Tibial artery (tissue), 4 donors: Measurements from ENCODE around the gene LGALS8.

Experiments used
- DNase-seq, 2 donors: peaks; one replicate each; pipeline ENCODE4 v3.0.0-alpha.2; 2019
- H3K27ac ChIP-seq, 2 donors: fragments of 200-600 bp; sonication (generic) in 1 of 2; 1 replicate in 1 of 2; 2 replicates in 1 of 2; pipeline ENCODE4 v1.5.1; 2018 to 2019; ENCODE audit warnings: mild to moderate bottlenecking in 1 of 2
- H3K27me3 ChIP-seq, 2 donors: fragments of 200-600 bp; sonication (generic) in 1 of 2; one replicate each; pipeline versions ENCODE4 v1.5.1 to v1.6.0; 2016 to 2019
- H3K36me3 ChIP-seq, 3 donors: fragments of 200-600 bp; sonication (generic) in 2 of 3; one replicate each; pipeline ENCODE4 v1.5.1; 2016 to 2019; ENCODE audit warnings: mild to moderate bottlenecking in 2 of 3
- H3K4me1 ChIP-seq, 4 donors: fragments of 200-600 bp; sonication (generic) in 2 of 4; 1 replicate in 3 of 4; 2 replicates in 1 of 4; pipeline ENCODE4 v1.5.1; 2016 to 2019
- H3K4me3 ChIP-seq, 2 donors: fragments of 200-600 bp; sonication (generic) in 1 of 2; 1 replicate in 1 of 2; 2 replicates in 1 of 2; pipeline ENCODE4 v1.5.1; 2018 to 2019; ENCODE audit warnings: mild to moderate bottlenecking in 2 of 2
- H3K9me3 ChIP-seq, 3 donors: fragments of 200-600 bp; sonication (generic) in 1 of 3; one replicate each; pipeline ENCODE4 v1.5.1; 2016 to 2019
- CTCF ChIP-seq, 2 experiments: fragments of 200-600 bp in 1 of 2; fragments of 450-650 bp in 1 of 2; IDR thresholded peaks; one replicate each; pipeline ENCODE4 v1.5.1; 2017 to 2019; ENCODE audit warnings: antibody characterized with exemption in 2 of 2, mild to moderate bottlenecking in 1 of 2, moderate library complexity in 1 of 2
- intact Hi-C: fragments of 100-400 bp; cut with DNase I; formaldehyde crosslinking; loops from one replicate; pipeline ENCODE4 v1.15.0; 2023; ENCODE audit warnings: low total_unique reads

The LGALS8 gene

GRCh38 chr1:236507022-236507700 lies 16.6 kb upstream of the LGALS8 start:
- DNase-seq, result no peak
- Histone ChIP-seq H3K4me3 (no peak overlapping the region), H3K9me3 (no peaks in the 10 kb centered on the region), H3K36me3 (no peaks in the 10 kb centered on the region), H3K27me3 (no peaks in the 10 kb centered on the region), H3K4me1 (peaks cover 0 to 21% (median 3%) of the 10 kb centered on the region in 4 donors), H3K27ac (no peak overlapping the region)
- no peak for TF ChIP-seq CTCF (IDR thresholded peaks at IDR 0.05)
- intact Hi-C loops, result no loop called here

GRCh38 chr1:236508593-236509027 lies 15.2 kb upstream of the LGALS8 start:
- TF ChIP-seq CTCF (IDR thresholded peaks at IDR 0.05), result no peak
- no peaks in the 10 kb centered on the region for H3K27me3 ChIP-seq
- H3K4me3 ChIP-seq, result no peak overlapping the region
- H3K4me1 ChIP-seq, result peaks cover 0 to 10% (median 0%) of the 10 kb centered on the region in 4 donors
- no peaks in the 10 kb centered on the region for H3K36me3 ChIP-seq
- H3K27ac ChIP-seq, result no peak overlapping the region
- H3K9me3 ChIP-seq, result no peaks in the 10 kb centered on the region
- intact Hi-C loops, result no loop called here
- DNase-seq, result no peak

DNA sequence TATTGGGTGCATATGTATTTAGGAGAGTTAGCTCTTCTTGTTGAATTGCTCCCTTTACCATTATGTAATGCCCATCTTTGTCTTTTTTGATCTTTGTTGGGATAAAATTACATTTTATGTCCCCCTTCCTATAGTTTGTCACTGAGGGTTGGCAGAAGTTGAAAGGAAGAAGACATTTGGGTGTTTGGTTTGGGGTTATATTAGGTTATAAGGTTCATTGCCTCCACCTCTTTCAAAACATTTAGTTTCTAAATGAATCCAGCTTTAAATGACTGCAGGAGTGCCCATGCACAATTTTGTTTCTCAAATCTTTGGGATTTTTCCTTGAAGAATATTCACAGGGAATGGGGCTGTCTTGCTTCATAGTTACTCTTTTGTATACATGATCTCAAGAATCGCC lies 14.6 kb upstream of the LGALS8 start:
- TF ChIP-seq CTCF (IDR thresholded peaks at IDR 0.05), result no peak
- intact Hi-C loops, result no loop called here
- H3K9me3 ChIP-seq, result no peaks in the 10 kb centered on the region
- no peak overlapping the region for H3K4me3 ChIP-seq
- peaks cover 0 to 10% (median 0%) of the 10 kb centered on the region in 4 donors for H3K4me1 ChIP-seq
- H3K36me3 ChIP-seq, result no peaks in the 10 kb centered on the region
- no peak overlapping the region for H3K27ac ChIP-seq
- H3K27me3 ChIP-seq, result no peaks in the 10 kb centered on the region
- no peak for DNase-seq

GRCh38 chr1:236509647-236510401 lies 14.0 kb upstream of the LGALS8 start:
- no peak overlapping the region for H3K27ac ChIP-seq
- intact Hi-C loops, result no loop called here
- no peaks in the 10 kb centered on the region for H3K27me3 ChIP-seq
- no peak overlapping the region for H3K4me3 ChIP-seq
- peaks cover 0 to 10% (median 0%) of the 10 kb centered on the region in 4 donors for H3K4me1 ChIP-seq
- H3K9me3 ChIP-seq, result no peaks in the 10 kb centered on the region
- no peak for DNase-seq
- no peaks in the 10 kb centered on the region for H3K36me3 ChIP-seq
- TF ChIP-seq CTCF (IDR thresholded peaks at IDR 0.05), result no peak

GRCh38 chr1:236511735-236512418 lies 11.9 kb upstream of the LGALS8 start:
- Histone ChIP-seq H3K4me1 (peaks cover 0 to 15% (median 0%) of the 10 kb centered on the region in 4 donors), H3K36me3 (no peaks in the 10 kb centered on the region), H3K4me3 (no peak overlapping the region), H3K27me3 (no peaks in the 10 kb centered on the region), H3K9me3 (no peaks in the 10 kb centered on the region), H3K27ac (no peak overlapping the region)
- no peak for TF ChIP-seq CTCF (IDR thresholded peaks at IDR 0.05)
- DNase-seq, result no peak
- intact Hi-C loops, result no loop called here
